HG03378 (cell line): ENCODE data around the gene NEU1.
"Not testable (repeated sequence)": the region's sequence is repeated elsewhere in the genome, so short reads cannot be mapped to it uniquely, and the experiment has no call there.

Source experiments
- ATAC-seq: cut with Tn5 transposase; IDR thresholded peaks from one replicate; pipeline ENCODE4 v1.9.1; 2021; ENCODE audit warnings: mild to moderate bottlenecking, moderate library complexity; ENCODE audit not compliant: unreplicated experiment

The NEU1 gene

GRCh38 chr6:31822036-31822821 is 40.4 kb downstream of the NEU1 start:
- no peak for ATAC-seq

- ATAC-seq, result no peak
Measured at GRCh38 chr6:31821301-31822035, 41.2 kb downstream of the NEU1 start.

- ATAC-seq, result not testable (repeated sequence)
Measured at GRCh38 chr6:31820399-31820798, 42.2 kb downstream of the NEU1 start.

GRCh38 chr6:31819871-31820299 is 42.7 kb downstream of the NEU1 start:
- no peak for ATAC-seq

- ATAC-seq, result not testable (repeated sequence)
Measured at GRCh38 chr6:31817929-31818511, 44.6 kb downstream of the NEU1 start.

- ATAC-seq, result not testable (repeated sequence)
Measured at GRCh38 chr6:31817133-31817928, 45.3 kb downstream of the NEU1 start.

- peak; percentile 35 for ATAC-seq
Measured at GRCh38 chr6:31815025-31815838, 47.4 kb downstream of the NEU1 start, which contains the start of the genes HSPA1A and HSPA1L. TSS of gene HSPA1A (plus strand) at chr6:31815543. CDS start at chr6:31815757, 214 bp downstream. TSS of gene HSPA1L (minus strand) at chr6:31815283. CDS start at chr6:31811972, 3,311 bp downstream.

GRCh38 chr6:31814677-31815024 is 48.0 kb downstream of the NEU1 start:
- ATAC-seq, result peak; percentile 34

GRCh38 chr6:31813465-31813849 is 49.2 kb downstream of the NEU1 start:
- no peak for ATAC-seq

- ATAC-seq, result no peak
Measured at GRCh38 chr6:31811645-31812044, 51.0 kb downstream of the NEU1 start.

- ATAC-seq, result not testable (repeated sequence)
Measured at GRCh38 chr6:31808599-31808998, 54.0 kb downstream of the NEU1 start.
